H9 (cell line): ENCODE results near the gene EIF2B5. TPM values are rescaled to one million over a fixed set of nuclear protein-coding genes. Genes with fewer than 3 reads are reported as not detected.
A peak's percentile ranks its signal among the peaks of the same experiment; 100 is the strongest.

ENCODE experiments used
- DNase-seq: peaks from one replicate; pipeline ENCODE4 v3.0.0-alpha.2; 2017
- H2AFZ ChIP-seq: one replicate; pipeline ENCODE4 v1.6.1; 2013; ENCODE audit warnings: mild to moderate bottlenecking, low read length, control low read depth, moderate library complexity
- H2AK5ac ChIP-seq: 2 replicates; pipeline ENCODE4 v1.6.1; 2013; ENCODE audit warnings: low read length, control low read depth, mixed read lengths; ENCODE audit not compliant: insufficient read length
- H2BK120ac ChIP-seq: one replicate; pipeline ENCODE4 v1.6.1; 2013; ENCODE audit warnings: low read depth, mild to moderate bottlenecking, low read length, control low read depth, inconsistent platforms; ENCODE audit not compliant: poor library complexity, severe bottlenecking
- H2BK12ac ChIP-seq: 2 replicates; pipeline ENCODE4 v1.6.1; 2013; ENCODE audit warnings: low read length, control low read depth, mixed read lengths, low read depth; ENCODE audit not compliant: insufficient read length
- H2BK15ac ChIP-seq: 2 replicates; pipeline ENCODE4 v1.6.1; 2013; ENCODE audit warnings: low read depth, low read length, control low read depth
- H2BK20ac ChIP-seq: one replicate; pipeline ENCODE4 v1.6.1; 2013; ENCODE audit warnings: low read depth, mild to moderate bottlenecking, low read length, control low read depth, inconsistent platforms; ENCODE audit not compliant: poor library complexity, severe bottlenecking
- H2BK5ac ChIP-seq: 2 replicates; pipeline ENCODE4 v1.6.1; 2013; ENCODE audit warnings: low read length, control low read depth, mixed read lengths; ENCODE audit not compliant: insufficient read length
- H3K14ac ChIP-seq: 2 replicates; pipeline ENCODE4 v1.6.1; 2013; ENCODE audit warnings: low read length, control low read depth; ENCODE audit not compliant: insufficient read depth
- H3K18ac ChIP-seq: 2 replicates; pipeline ENCODE4 v1.6.1; 2013; ENCODE audit warnings: low read depth, mild to moderate bottlenecking, mixed read lengths, low read length, control low read depth; ENCODE audit not compliant: insufficient read length
- H3K23ac ChIP-seq: 2 replicates; pipeline ENCODE4 v1.6.1; 2013; ENCODE audit warnings: low read length, control low read depth, mixed read lengths, low read depth; ENCODE audit not compliant: insufficient read length
- H3K23me2 ChIP-seq: 2 replicates; pipeline ENCODE4 v1.6.1; 2013; ENCODE audit warnings: low read depth, mild to moderate bottlenecking, mixed read lengths, low read length, control low read depth; ENCODE audit not compliant: insufficient read length, poor library complexity, severe bottlenecking
- H3K27ac ChIP-seq: 2 replicates; pipeline ENCODE4 v1.5.1; 2013; ENCODE audit warnings: low read length, control low read depth, mixed read lengths, low read depth; ENCODE audit not compliant: insufficient read length
- H3K27me3 ChIP-seq: 2 replicates; pipeline ENCODE4 v1.6.1; 2013; ENCODE audit warnings: low read length, control low read depth, inconsistent platforms; ENCODE audit not compliant: insufficient read depth
- H3K4ac ChIP-seq: 2 replicates; pipeline ENCODE4 v1.6.1; 2013; ENCODE audit warnings: low read depth, mild to moderate bottlenecking, control low read depth, inconsistent platforms, low read length, moderate library complexity
- H3K4me1 ChIP-seq: 2 replicates; pipeline ENCODE4 v1.6.1; 2013; ENCODE audit warnings: low read length, control low read depth, inconsistent platforms; ENCODE audit not compliant: insufficient read depth
- H3K4me2 ChIP-seq: 2 replicates; pipeline ENCODE4 v1.6.1; 2013; ENCODE audit warnings: low read length, control low read depth, mixed read lengths; ENCODE audit not compliant: insufficient read length, insufficient read depth
- H3K56ac ChIP-seq: 2 replicates; pipeline ENCODE4 v1.6.1; 2013; ENCODE audit warnings: low read depth, mild to moderate bottlenecking, mixed read lengths, low read length, control low read depth; ENCODE audit not compliant: insufficient read length
- H3K79me1 ChIP-seq: 2 replicates; pipeline ENCODE4 v1.6.1; 2013; ENCODE audit warnings: low read depth, mild to moderate bottlenecking, moderate library complexity, low read length, control low read depth, inconsistent platforms; ENCODE audit not compliant: insufficient read depth, poor library complexity, severe bottlenecking
- H3K79me2 ChIP-seq: 2 replicates; pipeline ENCODE4 v1.6.1; 2013; ENCODE audit warnings: low read length, control low read depth, inconsistent platforms; ENCODE audit not compliant: insufficient read depth
- H3K9ac ChIP-seq: 2 replicates; pipeline ENCODE4 v1.6.1; 2013; ENCODE audit warnings: low read length, control low read depth, mixed read lengths; ENCODE audit not compliant: insufficient read length; ENCODE audit errors: extremely low read depth
- H3K9me3 ChIP-seq: one replicate; pipeline ENCODE4 v1.6.1; 2013; ENCODE audit warnings: low read depth, low read length, inconsistent platforms; ENCODE audit not compliant: control insufficient read depth
- H3T11ph ChIP-seq: one replicate; pipeline ENCODE4 v1.6.1; 2013; ENCODE audit warnings: mild to moderate bottlenecking, low read length, control low read depth, inconsistent platforms
- H4K20me1 ChIP-seq: one replicate; pipeline ENCODE4 v1.6.1; 2013; ENCODE audit not compliant: control insufficient read depth, insufficient read length, insufficient read depth
- H4K5ac ChIP-seq: 2 replicates; pipeline ENCODE4 v1.6.1; 2013; ENCODE audit warnings: low read depth, mild to moderate bottlenecking, mixed read lengths, low read length, control low read depth; ENCODE audit not compliant: insufficient read length
- H4K8ac ChIP-seq: replicated peaks from 2 replicates; pipeline ENCODE4 v1.6.1; 2013; ENCODE audit warnings: low read length, control low read depth, mixed read lengths, low read depth; ENCODE audit not compliant: insufficient read length
- H4K91ac ChIP-seq: 2 replicates; pipeline ENCODE4 v1.6.1; 2013; ENCODE audit warnings: low read depth, mild to moderate bottlenecking, moderate library complexity, mixed read lengths, low read length, control low read depth; ENCODE audit not compliant: insufficient read length
- H3K27ac Mint-ChIP-seq, 3 experiments: 2 replicates in 2 of 3; 3 replicates in 1 of 3; pipeline ENCODE4 v1.8.0; 2020 to 2021; ENCODE audit warnings: mixed read lengths in 3 of 3, mild to moderate bottlenecking in 1 of 3, moderate library complexity in 1 of 3
- H3K27me3 Mint-ChIP-seq: 2 replicates; pipeline ENCODE4 v1.8.0; 2021; ENCODE audit warnings: low read depth, mild to moderate bottlenecking, moderate library complexity, mixed read lengths
- H3K36me3 Mint-ChIP-seq, 3 experiments: 2 replicates in 2 of 3; 3 replicates in 1 of 3; pipeline ENCODE4 v1.8.0; 2020 to 2021; ENCODE audit warnings: low read depth in 3 of 3, mixed read lengths in 3 of 3; ENCODE audit not compliant: insufficient read depth in 1 of 3
- H3K4me1 Mint-ChIP-seq, 2 experiments: 2 replicates each; pipeline ENCODE4 v1.8.0; 2020; ENCODE audit warnings: mixed read lengths in 2 of 2
- H3K4me3 Mint-ChIP-seq, 2 experiments: 2 replicates in 1 of 2; 3 replicates in 1 of 2; pipeline ENCODE4 v1.8.0; 2020 to 2021; ENCODE audit warnings: mild to moderate bottlenecking in 2 of 2, mixed read lengths in 2 of 2, moderate library complexity in 1 of 2
- H3K9me3 Mint-ChIP-seq, 2 experiments: 2 replicates in 1 of 2; 3 replicates in 1 of 2; pipeline ENCODE4 v1.8.0; 2020; ENCODE audit warnings: mild to moderate bottlenecking in 2 of 2, mixed read lengths in 2 of 2, moderate library complexity in 1 of 2
- WGBS: extraction: QIAGEN DNeasy Blood & Tissue Kit; methylation state at CpG from one replicate; pipeline ENCODE4 v1.1.7; 2013; ENCODE audit warnings: missing lambda C conversion rate, low lambda C conversion rate, mixed read lengths; ENCODE audit not compliant: insufficient read length; ENCODE audit errors: extremely low coverage; 5-methylcytosine and 5-hydroxymethylcytosine counted together
- total RNA-seq: library from RNA; stranded (reverse); gene quantifications from 2 replicates; pipeline ENCODE4 v1.2.1, GENCODE V29; 2021
- TF ChIP-seq, protein P1 (sequence below): fragments of 200-600 bp; sonication (generic); conservative IDR thresholded peaks from 3 replicates; pipeline ENCODE4 v1.8.0; 2021; ENCODE audit warnings: antibody characterized with exemption, mild to moderate bottlenecking

EIF2B5 gene
- total RNA-seq, 1 experiment from 2014 or later: 42.0 TPM

DNA sequence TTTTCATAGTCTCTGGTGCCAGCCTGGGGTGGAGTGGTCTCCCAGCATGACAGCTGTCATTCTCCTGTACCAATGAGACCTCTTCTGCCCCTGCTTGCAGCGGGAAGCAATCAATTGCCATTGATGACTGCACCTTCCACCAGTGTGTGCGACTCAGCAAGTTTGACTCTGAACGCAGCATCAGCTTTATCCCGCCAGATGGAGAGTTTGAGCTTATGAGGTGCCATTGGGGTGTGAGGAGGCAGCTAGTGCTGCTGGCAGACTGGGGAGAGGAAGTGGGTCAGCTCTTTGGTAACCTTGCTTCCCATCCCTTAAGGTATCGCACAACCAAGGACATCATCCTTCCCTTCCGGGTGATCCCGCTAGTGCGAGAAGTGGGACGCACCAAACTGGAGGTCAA is 46.4 kb downstream of the EIF2B5 start:
- H3K27ac Mint-ChIP-seq: 0 out of 7 replicates have a peak overlapping the region, but pooled peaks of 1 of the 3 experiments have one; percentile 27
- no peak for DNase-seq
- Histone ChIP-seq H2BK15ac (no peak overlapping the region), H3K9me3 (no peaks in the 10 kb centered on the region), H3K9ac (no peak overlapping the region), H3K18ac (no peak overlapping the region), H3K56ac (no peak overlapping the region), H2AK5ac (no peak overlapping the region), H3K79me1 (peaks cover 7% of the 10 kb centered on the region), H3K4me1 (no peaks in the 10 kb centered on the region; the same call in 1 of the 2 replicates), H3K27ac (no peak overlapping the region), H4K91ac (no peak overlapping the region), H2BK120ac (no peak overlapping the region), H2BK5ac (no peak overlapping the region), H2BK12ac (no peak overlapping the region), H3T11ph (no peak overlapping the region), H3K27me3 (no peaks in the 10 kb centered on the region), H2BK20ac (no peak overlapping the region), H3K4ac (no peak overlapping the region), H4K8ac (no peak overlapping the region), H3K23me2 (peaks cover 13% of the 10 kb centered on the region), H4K20me1 (peaks cover 3% of the 10 kb centered on the region), H3K23ac (no peak overlapping the region), H3K79me2 (peaks cover 7% of the 10 kb centered on the region; the same call in 1 of the 2 replicates), H3K4me2 (no peak overlapping the region), H3K14ac (no peak overlapping the region), H2AFZ (no peak overlapping the region), H4K5ac (no peak overlapping the region)
- no peaks in the 10 kb centered on the region; a peak in 1 of 5 replicates for H3K9me3 Mint-ChIP-seq
- H3K4me1 Mint-ChIP-seq: peaks cover 27 to 33% of the 10 kb centered on the region in 2 experiments
- H3K4me3 Mint-ChIP-seq: no peak overlapping the region
- peaks cover 58 to 82% (median 73%) of the 10 kb centered on the region in 3 experiments for H3K36me3 Mint-ChIP-seq
- H3K27me3 Mint-ChIP-seq: no peaks in the 10 kb centered on the region
- TF ChIP-seq, protein P1, sequence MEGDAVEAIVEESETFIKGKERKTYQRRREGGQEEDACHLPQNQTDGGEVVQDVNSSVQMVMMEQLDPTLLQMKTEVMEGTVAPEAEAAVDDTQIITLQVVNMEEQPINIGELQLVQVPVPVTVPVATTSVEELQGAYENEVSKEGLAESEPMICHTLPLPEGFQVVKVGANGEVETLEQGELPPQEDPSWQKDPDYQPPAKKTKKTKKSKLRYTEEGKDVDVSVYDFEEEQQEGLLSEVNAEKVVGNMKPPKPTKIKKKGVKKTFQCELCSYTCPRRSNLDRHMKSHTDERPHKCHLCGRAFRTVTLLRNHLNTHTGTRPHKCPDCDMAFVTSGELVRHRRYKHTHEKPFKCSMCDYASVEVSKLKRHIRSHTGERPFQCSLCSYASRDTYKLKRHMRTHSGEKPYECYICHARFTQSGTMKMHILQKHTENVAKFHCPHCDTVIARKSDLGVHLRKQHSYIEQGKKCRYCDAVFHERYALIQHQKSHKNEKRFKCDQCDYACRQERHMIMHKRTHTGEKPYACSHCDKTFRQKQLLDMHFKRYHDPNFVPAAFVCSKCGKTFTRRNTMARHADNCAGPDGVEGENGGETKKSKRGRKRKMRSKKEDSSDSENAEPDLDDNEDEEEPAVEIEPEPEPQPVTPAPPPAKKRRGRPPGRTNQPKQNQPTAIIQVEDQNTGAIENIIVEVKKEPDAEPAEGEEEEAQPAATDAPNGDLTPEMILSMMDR: no peak
- WGBS: no CpG with 5 or more reads among the region's 9 CpGs
